HepG2 (cell line): ENCODE data around the gene ZFR2. TPM values are rescaled to one million over a fixed set of nuclear protein-coding genes. Genes with fewer than 3 reads are reported as not detected.

ENCODE experiments used
- CENPX ChIP-seq: sonication (generic); formaldehyde crosslinking; IDR thresholded peaks from 2 replicates; pipeline ENCODE4 v1.9.0; 2021; ENCODE audit warnings: mild to moderate bottlenecking, missing genetic modification reagents, moderate library complexity
- DMAP1 ChIP-seq: IDR thresholded peaks from 2 replicates; pipeline ENCODE4 v1.6.1; 2016
- GABPB1 ChIP-seq: IDR thresholded peaks from 2 replicates; pipeline ENCODE4 v1.6.1; 2016; ENCODE audit warnings: mild to moderate bottlenecking, missing genetic modification reagents, moderate library complexity, missing compliant biosample characterization
- GATA4 ChIP-seq: sonication (generic); IDR thresholded peaks from 2 replicates; pipeline ENCODE4 v1.6.1; 2016; ENCODE audit warnings: antibody characterized with exemption, low read depth, borderline replicate concordance
- PLRG1 ChIP-seq: fragments of 450-650 bp; conservative IDR thresholded peaks from 2 replicates; pipeline ENCODE4 v1.6.1; 2016
- RBAK ChIP-seq: sonication (generic); formaldehyde crosslinking; IDR thresholded peaks from 2 replicates; pipeline ENCODE4 v1.5.1; 2020; ENCODE audit warnings: mild to moderate bottlenecking, missing genetic modification reagents
- RERE ChIP-seq: IDR thresholded peaks from 2 replicates; pipeline ENCODE4 v1.6.1; 2016; ENCODE audit warnings: low read depth, missing genetic modification reagents, missing compliant biosample characterization
- RNF2 ChIP-seq: fragments of 450-650 bp; conservative IDR thresholded peaks from 2 replicates; pipeline ENCODE4 v1.6.1; 2016; ENCODE audit warnings: low read depth
- SIN3B ChIP-seq: fragments of 150-350 bp; IDR thresholded peaks from 2 replicates; pipeline ENCODE4 v1.6.1; 2014; ENCODE audit warnings: low read length
- XRCC5 ChIP-seq: fragments of 200-400 bp; formaldehyde crosslinking; optimal IDR thresholded peaks from 2 replicates; pipeline ENCODE3; 2017; ENCODE audit warnings: mild to moderate bottlenecking, low read length
- ZFP36L1 ChIP-seq: sonication (generic); formaldehyde crosslinking; IDR thresholded peaks from 2 replicates; pipeline ENCODE4 v1.8.0; 2022; ENCODE audit warnings: mild to moderate bottlenecking, missing genetic modification reagents, moderate library complexity
- ZFP62 ChIP-seq: sonication (generic); formaldehyde crosslinking; IDR thresholded peaks from 2 replicates; pipeline ENCODE4 v1.4.0; 2020; ENCODE audit warnings: missing genetic modification reagents
- ZNF615 ChIP-seq: sonication (generic); formaldehyde crosslinking; IDR thresholded peaks from 2 replicates; pipeline ENCODE4 v1.5.0; 2020; ENCODE audit warnings: mild to moderate bottlenecking, missing genetic modification reagents, borderline replicate concordance
- ZNF75D ChIP-seq: sonication (generic); formaldehyde crosslinking; IDR thresholded peaks from 2 replicates; pipeline ENCODE4 v1.8.1; 2023; ENCODE audit warnings: missing genetic modification reagents, mild to moderate bottlenecking, borderline replicate concordance
- polyA plus RNA-seq, 8 experiments: library from polyadenylated mRNA; depleted of rRNA in 3 of 8; stranded (reverse) in 7 of 8; unstranded in 1 of 8; fragments of >200 nt; fragmentation: Illumina TruSeq in 4 of 8; extraction: Trizol in 4 of 8; gene quantifications; 2 replicates each; pipeline versions ENCODE4 v1.2.1 to v1.2.3, GENCODE V29; 2011 to 2016; ENCODE audit warnings: low read depth in 4 of 8, missing spikeins in 1 of 8, mixed read lengths in 1 of 8; ENCODE audit not compliant: insufficient read depth in 1 of 8
- total RNA-seq, 5 experiments: library from RNA; depleted of rRNA; stranded (reverse); fragments of >200 nt; fragmentation: Illumina TruSeq; extraction: Trizol; gene quantifications; 2 replicates each; pipeline ENCODE4 v1.2.3, GENCODE V29; 2016; ENCODE audit warnings: low read depth in 1 of 5
- TF ChIP-seq, protein P1 (sequence below): sonication (generic); formaldehyde crosslinking; IDR thresholded peaks from 2 replicates; pipeline ENCODE4 v1.4.0; 2020; ENCODE audit warnings: missing genetic modification reagents
- TF ChIP-seq, protein P2 (sequence below): sonication (generic); formaldehyde crosslinking; IDR thresholded peaks from 2 replicates; pipeline ENCODE4 v1.4.0; 2020; ENCODE audit warnings: missing genetic modification reagents

ZFR2 gene
- total and polyA plus RNA-seq, 2 of the 13 experiments (the other 11 are each of a cell fraction or from before 2014, with no cell fraction given): 0.37 to 0.69 TPM

GRCh38 chr19:3762501-3763459 lies 106.1 kb downstream of the ZFR2 start, which contains the start of gene MRPL54 (continued):
- no peak for TF ChIP-seq RERE (CRISPR knock-in tag)
- no peak for TF ChIP-seq RBAK
- TF ChIP-seq ZNF615 (CRISPR knock-in tag): no peak
- TF ChIP-seq, protein P1, sequence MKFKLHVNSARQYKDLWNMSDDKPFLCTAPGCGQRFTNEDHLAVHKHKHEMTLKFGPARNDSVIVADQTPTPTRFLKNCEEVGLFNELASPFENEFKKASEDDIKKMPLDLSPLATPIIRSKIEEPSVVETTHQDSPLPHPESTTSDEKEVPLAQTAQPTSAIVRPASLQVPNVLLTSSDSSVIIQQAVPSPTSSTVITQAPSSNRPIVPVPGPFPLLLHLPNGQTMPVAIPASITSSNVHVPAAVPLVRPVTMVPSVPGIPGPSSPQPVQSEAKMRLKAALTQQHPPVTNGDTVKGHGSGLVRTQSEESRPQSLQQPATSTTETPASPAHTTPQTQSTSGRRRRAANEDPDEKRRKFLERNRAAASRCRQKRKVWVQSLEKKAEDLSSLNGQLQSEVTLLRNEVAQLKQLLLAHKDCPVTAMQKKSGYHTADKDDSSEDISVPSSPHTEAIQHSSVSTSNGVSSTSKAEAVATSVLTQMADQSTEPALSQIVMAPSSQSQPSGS (CRISPR knock-in tag): peak; percentile 89
- TF ChIP-seq CENPX (CRISPR knock-in tag): no peak
- no peak for TF ChIP-seq ZFP62
- 0 out of 2 replicates have a peak, but pooled peaks have one; percentile 44 for TF ChIP-seq SIN3B
- TF ChIP-seq GATA4: peak; percentile 37; the same call in 1 of the 2 replicates
- 0 out of 2 replicates have a peak, but pooled peaks have one; percentile 47 for TF ChIP-seq RNF2
- TF ChIP-seq DMAP1: peak; percentile 93
- TF ChIP-seq, protein P2, sequence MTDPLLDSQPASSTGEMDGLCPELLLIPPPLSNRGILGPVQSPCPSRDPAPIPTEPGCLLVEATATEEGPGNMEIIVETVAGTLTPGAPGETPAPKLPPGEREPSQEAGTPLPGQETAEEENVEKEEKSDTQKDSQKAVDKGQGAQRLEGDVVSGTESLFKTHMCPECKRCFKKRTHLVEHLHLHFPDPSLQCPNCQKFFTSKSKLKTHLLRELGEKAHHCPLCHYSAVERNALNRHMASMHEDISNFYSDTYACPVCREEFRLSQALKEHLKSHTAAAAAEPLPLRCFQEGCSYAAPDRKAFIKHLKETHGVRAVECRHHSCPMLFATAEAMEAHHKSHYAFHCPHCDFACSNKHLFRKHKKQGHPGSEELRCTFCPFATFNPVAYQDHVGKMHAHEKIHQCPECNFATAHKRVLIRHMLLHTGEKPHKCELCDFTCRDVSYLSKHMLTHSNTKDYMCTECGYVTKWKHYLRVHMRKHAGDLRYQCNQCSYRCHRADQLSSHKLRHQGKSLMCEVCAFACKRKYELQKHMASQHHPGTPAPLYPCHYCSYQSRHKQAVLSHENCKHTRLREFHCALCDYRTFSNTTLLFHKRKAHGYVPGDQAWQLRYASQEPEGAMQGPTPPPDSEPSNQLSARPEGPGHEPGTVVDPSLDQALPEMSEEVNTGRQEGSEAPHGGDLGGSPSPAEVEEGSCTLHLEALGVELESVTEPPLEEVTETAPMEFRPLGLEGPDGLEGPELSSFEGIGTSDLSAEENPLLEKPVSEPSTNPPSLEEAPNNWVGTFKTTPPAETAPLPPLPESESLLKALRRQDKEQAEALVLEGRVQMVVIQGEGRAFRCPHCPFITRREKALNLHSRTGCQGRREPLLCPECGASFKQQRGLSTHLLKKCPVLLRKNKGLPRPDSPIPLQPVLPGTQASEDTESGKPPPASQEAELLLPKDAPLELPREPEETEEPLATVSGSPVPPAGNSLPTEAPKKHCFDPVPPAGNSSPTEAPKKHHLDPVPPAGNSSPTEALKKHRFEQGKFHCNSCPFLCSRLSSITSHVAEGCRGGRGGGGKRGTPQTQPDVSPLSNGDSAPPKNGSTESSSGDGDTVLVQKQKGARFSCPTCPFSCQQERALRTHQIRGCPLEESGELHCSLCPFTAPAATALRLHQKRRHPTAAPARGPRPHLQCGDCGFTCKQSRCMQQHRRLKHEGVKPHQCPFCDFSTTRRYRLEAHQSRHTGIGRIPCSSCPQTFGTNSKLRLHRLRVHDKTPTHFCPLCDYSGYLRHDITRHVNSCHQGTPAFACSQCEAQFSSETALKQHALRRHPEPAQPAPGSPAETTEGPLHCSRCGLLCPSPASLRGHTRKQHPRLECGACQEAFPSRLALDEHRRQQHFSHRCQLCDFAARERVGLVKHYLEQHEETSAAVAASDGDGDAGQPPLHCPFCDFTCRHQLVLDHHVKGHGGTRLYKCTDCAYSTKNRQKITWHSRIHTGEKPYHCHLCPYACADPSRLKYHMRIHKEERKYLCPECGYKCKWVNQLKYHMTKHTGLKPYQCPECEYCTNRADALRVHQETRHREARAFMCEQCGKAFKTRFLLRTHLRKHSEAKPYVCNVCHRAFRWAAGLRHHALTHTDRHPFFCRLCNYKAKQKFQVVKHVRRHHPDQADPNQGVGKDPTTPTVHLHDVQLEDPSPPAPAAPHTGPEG: no peak
- TF ChIP-seq XRCC5: peak; percentile 23
- no peak for TF ChIP-seq PLRG1
- TF ChIP-seq ZFP36L1 (CRISPR knock-in tag): no peak
- TF ChIP-seq GABPB1 (CRISPR knock-in tag): peak; percentile 95
- no peak for TF ChIP-seq ZNF75D
